HG03103 (cell line): ENCODE data around the gene KRT40.

Experiments
- ATAC-seq: cut with Tn5 transposase; IDR thresholded peaks from one replicate; pipeline ENCODE4 v1.9.1; 2021; ENCODE audit warnings: low read depth; ENCODE audit not compliant: unreplicated experiment

KRT40 gene

GRCh38 chr17:40997361-40997760 lies 13.2 kb upstream of the KRT40 start:
- no peak for ATAC-seq

- no peak for ATAC-seq
These were observed 12.7 kb upstream of the KRT40 start for GRCh38 chr17:40996829-40997228.

- ATAC-seq, result no peak
These were observed 11.0 kb upstream of the KRT40 start for GRCh38 chr17:40995116-40995515.

- no peak for ATAC-seq
These were observed 9.7 kb upstream of the KRT40 start, which contains the start of gene KRTAP3-3 for GRCh38 chr17:40993839-40994238. KRTAP3-3 (minus strand) TSS chr17:40994164; CDS start chr17:40994097, 67 bp downstream.

GRCh38 chr17:40993084-40993483 lies 9.0 kb upstream of the KRT40 start:
- no peak for ATAC-seq

GRCh38 chr17:40992666-40993065 lies 8.5 kb upstream of the KRT40 start:
- no peak for ATAC-seq

- ATAC-seq, result no peak
These were observed 2.8 kb upstream of the KRT40 start for GRCh38 chr17:40986920-40987319.

GRCh38 chr17:40981115-40981514 lies 3.0 kb downstream of the KRT40 start:
- no peak for ATAC-seq

GRCh38 chr17:40980596-40980995 lies 3.5 kb downstream of the KRT40 start:
- no peak for ATAC-seq

- no peak for ATAC-seq
These were observed 4.0 kb downstream of the KRT40 start for GRCh38 chr17:40980117-40980516.

GRCh38 chr17:40978575-40979151 lies 5.5 kb downstream of the KRT40 start:
- ATAC-seq, result no peak

GRCh38 chr17:40975516-40975915 lies 8.6 kb downstream of the KRT40 start:
- ATAC-seq, result no peak

- ATAC-seq, result no peak
These were observed 9.8 kb downstream of the KRT40 start for GRCh38 chr17:40974366-40974765.

GRCh38 chr17:40967582-40967981 lies 16.5 kb downstream of the KRT40 start:
- ATAC-seq, result no peak

GRCh38 chr17:40966848-40967247 lies 17.3 kb downstream of the KRT40 start, which contains the start of gene KRT39:
KRT39 (minus strand) TSS chr17:40966948; CDS start chr17:40966856, 92 bp downstream.
- no peak for ATAC-seq

- ATAC-seq, result no peak
These were observed 20.3 kb downstream of the KRT40 start for GRCh38 chr17:40963838-40964237.

GRCh38 chr17:40962059-40962561 lies 22.0 kb downstream of the KRT40 start:
- no peak for ATAC-seq

GRCh38 chr17:40961591-40961990 lies 22.5 kb downstream of the KRT40 start:
- ATAC-seq, result no peak

GRCh38 chr17:40960144-40960543 lies 24.0 kb downstream of the KRT40 start:
- no peak for ATAC-seq

GRCh38 chr17:40958086-40958953 lies 25.8 kb downstream of the KRT40 start:
- no peak for ATAC-seq

- ATAC-seq, result no peak
These were observed 27.5 kb downstream of the KRT40 start for GRCh38 chr17:40956401-40957254.
